GM12891 (cell line): ENCODE results near the gene INPP1.

Experiments
- PAX5 ChIP-seq: IDR thresholded peaks from 2 replicates; pipeline ENCODE4 v1.6.1; 2011; ENCODE audit warnings: low read length, moderate library complexity, mild to moderate bottlenecking; ENCODE audit not compliant: insufficient read depth, severe bottlenecking
- POLR2A ChIP-seq: IDR thresholded peaks from 2 replicates; pipeline ENCODE4 v1.6.1; 2011; ENCODE audit warnings: low read depth, low read length, control low read depth

DNA sequence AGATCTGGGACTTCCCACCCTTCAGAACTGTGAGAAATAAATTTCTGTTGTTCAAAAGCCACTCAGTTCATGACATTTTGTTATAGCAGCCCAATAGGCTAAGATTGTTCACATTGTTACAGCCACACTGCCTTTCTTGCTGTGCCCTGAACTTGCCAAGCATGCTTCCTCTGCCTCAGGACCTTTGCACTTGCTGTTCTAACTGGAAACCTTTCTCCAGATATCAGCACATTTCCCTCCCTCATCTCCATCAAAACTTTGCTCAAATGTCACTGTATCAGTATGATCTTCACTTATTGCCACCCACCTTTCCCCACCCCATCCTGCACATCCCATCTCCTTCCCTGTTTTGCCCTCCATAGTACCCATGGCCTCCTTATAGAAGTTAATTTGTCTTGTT, 32.7 kb downstream of the INPP1 start:
- TF ChIP-seq PAX5 (no peak), POLR2A (no peak)
